GM12878 (cell line): ENCODE measurements around the gene ZMYND19. TPM values are rescaled to one million over a fixed set of nuclear protein-coding genes. Genes with fewer than 3 reads are reported as not detected.

Experiments
- ATAC-seq: fragments of 200-7000 bp; cut with Tn5 transposase; 3 replicates; pipeline ENCODE4 v1.9.1; 2020; ENCODE audit warnings: mild to moderate bottlenecking, moderate library complexity
- BruUV-seq: library from RNA; stranded (reverse); fragments of 400-500 nt; replicated peaks from 2 replicates; lab custom pipeline; 2021; lab: Mats Ljungman, UMichigan
- CTCF ChIA-PET: fragments of 300-600 bp; sonication (Branson Sonifier 250); formaldehyde crosslinking; extraction: SDS; loops from one replicate; lab custom pipeline; 2021; ENCODE audit warnings: inconsistent platforms; lab: Yijun Ruan, JAX
- POLR2A ChIA-PET: fragments of 350-600 bp; formaldehyde crosslinking; extraction: SDS; loops from one replicate; lab custom pipeline; 2021; ENCODE audit warnings: inconsistent platforms; lab: Charles Lee
- RAD21 ChIA-PET: fragments of 300-600 bp; sonication (Branson Sonifier 250); formaldehyde crosslinking; loops from one replicate; lab custom pipeline; 2023; ENCODE audit warnings: antibody characterized with exemption; ENCODE audit not compliant: unreplicated experiment; lab: Charles Lee
- SMC1A ChIA-PET: fragments of 300-600 bp; sonication (Branson Sonifier 250); formaldehyde crosslinking; loops from one replicate; lab custom pipeline; 2023; ENCODE audit not compliant: unreplicated experiment, uncharacterized antibody; lab: Charles Lee
- DNase-seq: peaks from one replicate; pipeline ENCODE4 v3.0.0-alpha.2; 2011; ENCODE audit warnings: low read depth, low spot score
- FAIRE-seq: peaks from 3 replicates; lab custom pipeline; 2011; peaks lifted over from hg19 to GRCh38; lab: Jason Lieb, UNC
- H2AFZ ChIP-seq: 2 replicates; pipeline ENCODE4 v1.6.0; 2011; ENCODE audit warnings: low read depth, low read length, control low read depth; ENCODE audit not compliant: control insufficient read depth
- H3K27ac ChIP-seq: 2 replicates; pipeline ENCODE4 v1.5.1; 2011; ENCODE audit warnings: control low read depth; ENCODE audit not compliant: control insufficient read depth, insufficient read depth
- H3K27me3 ChIP-seq, 2 experiments: replicated peaks in 1 of 2; 2 replicates each; pipeline versions ENCODE4 v1.6.0 to v1.6.1; 2011; ENCODE audit warnings: low read length in 1 of 2; ENCODE audit not compliant: control insufficient read depth in 2 of 2, insufficient read depth in 2 of 2
- H3K36me3 ChIP-seq, 2 experiments: 2 replicates each; pipeline ENCODE4 v1.5.1; 2011; ENCODE audit warnings: low read length in 1 of 2; ENCODE audit not compliant: control insufficient read depth in 2 of 2, insufficient read depth in 2 of 2
- H3K4me1 ChIP-seq: 2 replicates; pipeline ENCODE4 v1.6.1; 2011; ENCODE audit warnings: mild to moderate bottlenecking, low read length, moderate library complexity, mixed read lengths; ENCODE audit not compliant: control insufficient read depth, insufficient read depth
- H3K4me2 ChIP-seq: 2 replicates; pipeline ENCODE4 v1.6.0; 2011; ENCODE audit warnings: control low read depth; ENCODE audit not compliant: control insufficient read depth, insufficient read depth
- H3K4me3 ChIP-seq: fragments of 200-600 bp; sonication (generic); 2 replicates; pipeline ENCODE4 v1.5.1; 2016
- H3K79me2 ChIP-seq: 2 replicates; pipeline ENCODE4 v1.6.0; 2011; ENCODE audit warnings: low read length; ENCODE audit not compliant: control insufficient read depth, insufficient read depth
- H3K9ac ChIP-seq: 2 replicates; pipeline ENCODE4 v1.8.0; 2011; ENCODE audit warnings: low read length, control low read depth, mixed read lengths; ENCODE audit not compliant: control insufficient read depth, insufficient read depth
- H3K9me3 ChIP-seq: replicated peaks from 3 replicates; pipeline ENCODE4 v1.5.1; 2011; ENCODE audit warnings: mild to moderate bottlenecking, low read length; ENCODE audit not compliant: control insufficient read depth, insufficient read depth
- H4K20me1 ChIP-seq: 2 replicates; pipeline ENCODE4 v1.6.0; 2011; ENCODE audit not compliant: control insufficient read depth, insufficient read depth
- ATF7 ChIP-seq: fragments of 450-650 bp; IDR thresholded peaks from 2 replicates; pipeline ENCODE4 v1.6.1; 2016; ENCODE audit warnings: low read depth, mild to moderate bottlenecking
- CHD2 ChIP-seq: IDR thresholded peaks from 2 replicates; pipeline ENCODE4 v1.6.1; 2011; ENCODE audit warnings: low read depth, low read length, improper control_type of control experiment, borderline replicate concordance
- EZH2 ChIP-seq: IDR thresholded peaks from 2 replicates; pipeline ENCODE4 v1.6.1; 2012; ENCODE audit warnings: low read depth, mild to moderate bottlenecking, control low read depth, inconsistent platforms, low read length, borderline replicate concordance; ENCODE audit not compliant: control insufficient read depth
- FOXM1 ChIP-seq: IDR thresholded peaks from 2 replicates; pipeline ENCODE4 v1.6.1; 2012; ENCODE audit warnings: low read depth, mild to moderate bottlenecking, inconsistent platforms, low read length, moderate library complexity
- HDAC6 ChIP-seq: fragments of 200-600 bp; sonication (generic); IDR thresholded peaks from one replicate; pipeline ENCODE4 v1.8.0; 2017; ENCODE audit warnings: antibody characterized with exemption; ENCODE audit not compliant: unreplicated experiment
- POU2F2 ChIP-seq: IDR thresholded peaks from 3 replicates; pipeline ENCODE4 v1.6.1; 2011; ENCODE audit warnings: low read depth, mild to moderate bottlenecking, low read length, borderline replicate concordance
- TAF1 ChIP-seq: IDR thresholded peaks from 2 replicates; pipeline ENCODE4 v1.6.1; 2011; ENCODE audit warnings: mild to moderate bottlenecking, low read depth, low read length, borderline replicate concordance
- YY1 ChIP-seq: IDR thresholded peaks from 2 replicates; pipeline ENCODE4 v1.6.1; 2011; ENCODE audit warnings: low read depth, mild to moderate bottlenecking, low read length
- ZNF217 ChIP-seq: fragments of 450-650 bp; IDR thresholded peaks from 2 replicates; pipeline ENCODE4 v1.6.1; 2017; ENCODE audit warnings: antibody characterized with exemption, mild to moderate bottlenecking
- ZNF24 ChIP-seq: fragments of 450-650 bp; IDR thresholded peaks from 2 replicates; pipeline ENCODE4 v1.6.1; 2017; ENCODE audit warnings: antibody characterized with exemption, mild to moderate bottlenecking
- ZNF384 ChIP-seq: IDR thresholded peaks from 2 replicates; pipeline ENCODE4 v1.6.1; 2012; ENCODE audit warnings: low read depth, mild to moderate bottlenecking, low read length, improper control_type of control experiment, borderline replicate concordance
- WGBS: methylation state at CpG from one replicate; pipeline ENCODE4 v1.1.6; 2016; ENCODE audit warnings: low lambda C conversion rate; ENCODE audit not compliant: insufficient replicate concordance, insufficient coverage; ENCODE audit errors: missing lambda C conversion rate; 5-methylcytosine and 5-hydroxymethylcytosine counted together
- in situ Hi-C: fragments of 300-500 bp; cut with MboI; formaldehyde crosslinking; loops from 9 replicates; pipeline ENCODE4 v1.14.3; 2018; ENCODE audit warnings: mixed read lengths
- intact Hi-C: fragments of 100-400 bp; cut with micrococcal nuclease; formaldehyde crosslinking; loops from one replicate; pipeline ENCODE4 v1.14.2; 2022; ENCODE audit not compliant: unreplicated experiment
- polyA plus RNA-seq, 11 experiments: library from polyadenylated mRNA; depleted of rRNA in 4 of 11; unstranded in 6 of 11; stranded (reverse) in 5 of 11; fragments of >200 nt; fragmentation: Nextera tagmentation in 4 of 11; fragmentation: Illumina TruSeq in 1 of 11; extraction: Ambion mirVana in 4 of 11; extraction: Trizol in 1 of 11; gene quantifications; 1 replicate in 1 of 11; 2 replicates in 10 of 11; pipeline versions ENCODE4 v1.2.1 to v1.2.3, GENCODE V29; 2011 to 2016; ENCODE audit warnings: inconsistent platforms in 2 of 11, missing spikeins in 2 of 11, low read depth in 1 of 11
- total RNA-seq, 4 experiments: library from RNA; depleted of rRNA in 3 of 4; stranded (reverse); fragments of >200 nt in 3 of 4; fragmentation: Illumina TruSeq in 1 of 4; extraction: Trizol in 1 of 4; gene quantifications; 2 replicates each; pipeline versions ENCODE4 v1.2.1 to v1.2.3, GENCODE V29; 2013 to 2021
- TF ChIP-seq, protein P1 (sequence below): IDR thresholded peaks from 2 replicates; pipeline ENCODE4 v1.6.1; 2012; ENCODE audit warnings: mild to moderate bottlenecking, low read depth, low read length

Gene ZMYND19
- total and polyA plus RNA-seq, 10 of the 15 experiments (the other 5 are each of a cell fraction or from before 2014, with no cell fraction given): 0.84 to 54.8 (median 20.1) TPM

- 0 out of 2 replicates have a peak overlapping the region, but pooled peaks have one; percentile 60 for H3K4me3 ChIP-seq
- no TSS peak for BruUV-seq
- CTCF ChIA-PET: interaction anchor here (1.1 kb wide), 1 partner anchor 17 kb away, joined by 3 read pairs; no protein-coding TSS in a partner anchor
- peak; percentile 28 for TF ChIP-seq ATF7
- no peak for TF ChIP-seq ZNF384
- no peak for TF ChIP-seq ZNF217
- no peak for TF ChIP-seq HDAC6
- TF ChIP-seq POU2F2: peak; percentile 11; the same call in 1 of the 3 replicates
- no peak for TF ChIP-seq FOXM1
- intact Hi-C loops (no loop called here), in situ Hi-C loops (no loop called here)
- SMC1A ChIA-PET: interaction anchor here (1.0 to 1.3 kb wide), 3 partner anchors 15 to 24 kb away, joined by 3 to 4 read pairs (median 3); partner anchors contain the start of genes MRPL41 and ZMYND19
- POLR2A ChIA-PET: interaction anchor here (1.1 kb wide), 1 partner anchor 116 kb away, joined by 3 read pairs; no protein-coding TSS in a partner anchor
- peaks cover 16% of the 10 kb centered on the region for H3K4me1 ChIP-seq
- H2AFZ ChIP-seq: no peak overlapping the region
- no peak overlapping the region for H3K27ac ChIP-seq
- no peaks in the 10 kb centered on the region for H3K9me3 ChIP-seq
- 36% methylated on average over 9 of the region's 9 CpGs for WGBS
- RAD21 ChIA-PET: interaction anchor here (0.5 to 2.0 kb wide), 3 partner anchors 23 to 352 kb away, joined by 4 to 5 read pairs (median 4); partner anchors contain the start of gene MRPL41
- peaks cover 26% of the 10 kb centered on the region for H3K79me2 ChIP-seq
- DNase-seq: peak; percentile 13
- no peak for FAIRE-seq
- peaks cover 8 to 15% of the 10 kb centered on the region in 2 experiments for H3K36me3 ChIP-seq
- no peak overlapping the region for H3K4me2 ChIP-seq
- no peak overlapping the region for H3K9ac ChIP-seq
- H4K20me1 ChIP-seq: no peaks in the 10 kb centered on the region
- H3K27me3 ChIP-seq: no peaks in the 10 kb centered on the region
- peak; percentile 42 for ATAC-seq
Observed at GRCh38 chr9:137575364-137575715, 15.0 kb downstream of the ZMYND19 start.

- ATAC-seq (no peak), DNase-seq (no peak), FAIRE-seq (no peak)
- CTCF ChIA-PET: no interaction called here
- H4K20me1 ChIP-seq: no peaks in the 10 kb centered on the region
- in situ Hi-C loops: no loop called here
- no peak overlapping the region for H3K4me3 ChIP-seq
- POLR2A ChIA-PET: no interaction called here
- no peak overlapping the region for H2AFZ ChIP-seq
- intact Hi-C loops: no loop called here
- no TSS peak for BruUV-seq
- H3K4me1 ChIP-seq: peaks cover 16% of the 10 kb centered on the region
- no peaks in the 10 kb centered on the region for H3K9me3 ChIP-seq
- no peak overlapping the region for H3K27ac ChIP-seq
- H3K79me2 ChIP-seq: peaks cover 26% of the 10 kb centered on the region
- SMC1A ChIA-PET: no interaction called here
- H3K9ac ChIP-seq: no peak overlapping the region
- 81% methylated on average over 10 of the region's 10 CpGs for WGBS
- no peaks in the 10 kb centered on the region for H3K27me3 ChIP-seq
- H3K4me2 ChIP-seq: no peak overlapping the region
- peaks cover 8 to 15% of the 10 kb centered on the region in 2 experiments for H3K36me3 ChIP-seq
- RAD21 ChIA-PET: no interaction called here
- TF ChIP-seq, protein P1, sequence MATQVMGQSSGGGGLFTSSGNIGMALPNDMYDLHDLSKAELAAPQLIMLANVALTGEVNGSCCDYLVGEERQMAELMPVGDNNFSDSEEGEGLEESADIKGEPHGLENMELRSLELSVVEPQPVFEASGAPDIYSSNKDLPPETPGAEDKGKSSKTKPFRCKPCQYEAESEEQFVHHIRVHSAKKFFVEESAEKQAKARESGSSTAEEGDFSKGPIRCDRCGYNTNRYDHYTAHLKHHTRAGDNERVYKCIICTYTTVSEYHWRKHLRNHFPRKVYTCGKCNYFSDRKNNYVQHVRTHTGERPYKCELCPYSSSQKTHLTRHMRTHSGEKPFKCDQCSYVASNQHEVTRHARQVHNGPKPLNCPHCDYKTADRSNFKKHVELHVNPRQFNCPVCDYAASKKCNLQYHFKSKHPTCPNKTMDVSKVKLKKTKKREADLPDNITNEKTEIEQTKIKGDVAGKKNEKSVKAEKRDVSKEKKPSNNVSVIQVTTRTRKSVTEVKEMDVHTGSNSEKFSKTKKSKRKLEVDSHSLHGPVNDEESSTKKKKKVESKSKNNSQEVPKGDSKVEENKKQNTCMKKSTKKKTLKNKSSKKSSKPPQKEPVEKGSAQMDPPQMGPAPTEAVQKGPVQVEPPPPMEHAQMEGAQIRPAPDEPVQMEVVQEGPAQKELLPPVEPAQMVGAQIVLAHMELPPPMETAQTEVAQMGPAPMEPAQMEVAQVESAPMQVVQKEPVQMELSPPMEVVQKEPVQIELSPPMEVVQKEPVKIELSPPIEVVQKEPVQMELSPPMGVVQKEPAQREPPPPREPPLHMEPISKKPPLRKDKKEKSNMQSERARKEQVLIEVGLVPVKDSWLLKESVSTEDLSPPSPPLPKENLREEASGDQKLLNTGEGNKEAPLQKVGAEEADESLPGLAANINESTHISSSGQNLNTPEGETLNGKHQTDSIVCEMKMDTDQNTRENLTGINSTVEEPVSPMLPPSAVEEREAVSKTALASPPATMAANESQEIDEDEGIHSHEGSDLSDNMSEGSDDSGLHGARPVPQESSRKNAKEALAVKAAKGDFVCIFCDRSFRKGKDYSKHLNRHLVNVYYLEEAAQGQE: no peak
- TF ChIP-seq EZH2: no peak
- no peak for TF ChIP-seq TAF1
- TF ChIP-seq ZNF24: no peak
- TF ChIP-seq CHD2: no peak
- TF ChIP-seq YY1: no peak
Observed at GRCh38 chr9:137574192-137574591, 16.1 kb downstream of the ZMYND19 start.
